ENCODE data around the gene CORO1A. TPM values are rescaled to one million over a fixed set of nuclear protein-coding genes. Genes with fewer than 3 reads are reported as not detected.
"Not testable (repeated sequence)": the region's sequence is repeated elsewhere in the genome, so short reads cannot be mapped to it uniquely, and the experiment has no call there.

The CORO1A gene
- total and polyA plus RNA-seq, 2 experiments from 2014 or later = 10.2 to 23.5 TPM

DNA sequence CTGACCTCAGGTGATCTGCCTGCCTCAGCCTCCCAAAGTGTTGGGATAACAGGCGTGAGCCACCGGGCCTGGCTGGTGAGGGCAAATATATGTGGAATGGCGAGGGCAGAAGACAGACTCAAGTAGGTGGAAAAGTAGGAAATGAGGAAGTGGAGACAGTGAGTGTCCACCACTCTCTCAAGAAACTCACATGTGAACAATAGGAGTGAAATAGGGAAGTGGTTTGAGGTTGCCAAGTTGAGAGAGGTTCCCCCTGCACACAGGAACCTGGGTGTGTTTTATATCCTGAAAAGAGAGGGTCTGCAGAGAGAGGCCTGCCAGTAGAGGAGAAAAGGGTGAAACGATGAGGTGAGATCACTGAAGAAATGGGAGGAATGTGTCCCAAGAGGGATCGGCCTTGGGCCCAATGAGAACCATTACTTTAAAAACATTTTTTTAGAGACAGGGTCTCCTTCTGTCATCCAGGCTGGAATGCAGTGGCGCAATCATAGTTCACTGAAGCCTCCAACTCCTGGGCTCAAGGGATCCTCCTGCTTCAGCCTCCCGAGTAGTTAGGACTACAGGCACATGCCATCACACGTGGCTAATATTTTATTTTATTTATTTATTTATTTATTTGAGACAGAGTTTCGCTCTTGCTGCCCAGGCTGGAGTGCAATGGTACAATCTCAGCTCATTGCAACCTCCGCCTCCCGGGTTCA, 17.1 kb upstream of the CORO1A start (continued):
- TF ChIP-seq, protein P1, sequence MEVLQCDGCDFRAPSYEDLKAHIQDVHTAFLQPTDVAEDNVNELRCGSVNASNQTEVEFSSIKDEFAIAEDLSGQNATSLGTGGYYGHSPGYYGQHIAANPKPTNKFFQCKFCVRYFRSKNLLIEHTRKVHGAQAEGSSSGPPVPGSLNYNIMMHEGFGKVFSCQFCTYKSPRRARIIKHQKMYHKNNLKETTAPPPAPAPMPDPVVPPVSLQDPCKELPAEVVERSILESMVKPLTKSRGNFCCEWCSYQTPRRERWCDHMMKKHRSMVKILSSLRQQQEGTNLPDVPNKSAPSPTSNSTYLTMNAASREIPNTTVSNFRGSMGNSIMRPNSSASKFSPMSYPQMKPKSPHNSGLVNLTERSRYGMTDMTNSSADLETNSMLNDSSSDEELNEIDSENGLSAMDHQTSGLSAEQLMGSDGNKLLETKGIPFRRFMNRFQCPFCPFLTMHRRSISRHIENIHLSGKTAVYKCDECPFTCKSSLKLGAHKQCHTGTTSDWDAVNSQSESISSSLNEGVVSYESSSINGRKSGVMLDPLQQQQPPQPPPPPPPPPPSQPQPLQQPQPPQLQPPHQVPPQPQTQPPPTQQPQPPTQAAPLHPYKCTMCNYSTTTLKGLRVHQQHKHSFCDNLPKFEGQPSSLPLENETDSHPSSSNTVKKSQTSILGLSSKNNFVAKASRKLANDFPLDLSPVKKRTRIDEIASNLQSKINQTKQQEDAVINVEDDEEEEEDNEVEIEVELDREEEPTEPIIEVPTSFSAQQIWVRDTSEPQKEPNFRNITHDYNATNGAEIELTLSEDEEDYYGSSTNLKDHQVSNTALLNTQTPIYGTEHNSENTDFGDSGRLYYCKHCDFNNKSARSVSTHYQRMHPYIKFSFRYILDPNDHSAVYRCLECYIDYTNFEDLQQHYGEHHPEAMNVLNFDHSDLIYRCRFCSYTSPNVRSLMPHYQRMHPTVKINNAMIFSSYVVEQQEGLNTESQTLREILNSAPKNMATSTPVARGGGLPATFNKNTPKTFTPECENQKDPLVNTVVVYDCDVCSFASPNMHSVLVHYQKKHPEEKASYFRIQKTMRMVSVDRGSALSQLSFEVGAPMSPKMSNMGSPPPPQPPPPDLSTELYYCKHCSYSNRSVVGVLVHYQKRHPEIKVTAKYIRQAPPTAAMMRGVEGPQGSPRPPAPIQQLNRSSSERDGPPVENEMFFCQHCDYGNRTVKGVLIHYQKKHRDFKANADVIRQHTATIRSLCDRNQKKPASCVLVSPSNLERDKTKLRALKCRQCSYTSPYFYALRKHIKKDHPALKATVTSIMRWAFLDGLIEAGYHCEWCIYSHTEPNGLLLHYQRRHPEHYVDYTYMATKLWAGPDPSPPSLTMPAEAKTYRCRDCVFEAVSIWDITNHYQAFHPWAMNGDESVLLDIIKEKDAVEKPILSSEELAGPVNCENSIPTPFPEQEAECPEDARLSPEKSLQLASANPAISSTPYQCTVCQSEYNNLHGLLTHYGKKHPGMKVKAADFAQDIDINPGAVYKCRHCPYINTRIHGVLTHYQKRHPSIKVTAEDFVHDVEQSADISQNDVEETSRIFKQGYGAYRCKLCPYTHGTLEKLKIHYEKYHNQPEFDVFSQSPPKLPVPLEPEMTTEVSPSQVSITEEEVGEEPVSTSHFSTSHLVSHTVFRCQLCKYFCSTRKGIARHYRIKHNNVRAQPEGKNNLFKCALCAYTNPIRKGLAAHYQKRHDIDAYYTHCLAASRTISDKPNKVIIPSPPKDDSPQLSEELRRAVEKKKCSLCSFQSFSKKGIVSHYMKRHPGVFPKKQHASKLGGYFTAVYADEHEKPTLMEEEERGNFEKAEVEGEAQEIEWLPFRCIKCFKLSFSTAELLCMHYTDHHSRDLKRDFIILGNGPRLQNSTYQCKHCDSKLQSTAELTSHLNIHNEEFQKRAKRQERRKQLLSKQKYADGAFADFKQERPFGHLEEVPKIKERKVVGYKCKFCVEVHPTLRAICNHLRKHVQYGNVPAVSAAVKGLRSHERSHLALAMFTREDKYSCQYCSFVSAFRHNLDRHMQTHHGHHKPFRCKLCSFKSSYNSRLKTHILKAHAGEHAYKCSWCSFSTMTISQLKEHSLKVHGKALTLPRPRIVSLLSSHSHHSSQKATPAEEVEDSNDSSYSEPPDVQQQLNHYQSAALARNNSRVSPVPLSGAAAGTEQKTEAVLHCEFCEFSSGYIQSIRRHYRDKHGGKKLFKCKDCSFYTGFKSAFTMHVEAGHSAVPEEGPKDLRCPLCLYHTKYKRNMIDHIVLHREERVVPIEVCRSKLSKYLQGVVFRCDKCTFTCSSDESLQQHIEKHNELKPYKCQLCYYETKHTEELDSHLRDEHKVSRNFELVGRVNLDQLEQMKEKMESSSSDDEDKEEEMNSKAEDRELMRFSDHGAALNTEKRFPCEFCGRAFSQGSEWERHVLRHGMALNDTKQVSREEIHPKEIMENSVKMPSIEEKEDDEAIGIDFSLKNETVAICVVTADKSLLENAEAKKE (CRISPR knock-in tag; IDR thresholded peaks at IDR 0.05) = no peak
- TF ChIP-seq ZNF331 (CRISPR knock-in tag; IDR thresholded peaks at IDR 0.05; ENCODE audit: low read depth) (no peak), JUNB (IDR thresholded peaks at IDR 0.05; ENCODE audit: unreplicated experiment) (no peak)

DNA sequence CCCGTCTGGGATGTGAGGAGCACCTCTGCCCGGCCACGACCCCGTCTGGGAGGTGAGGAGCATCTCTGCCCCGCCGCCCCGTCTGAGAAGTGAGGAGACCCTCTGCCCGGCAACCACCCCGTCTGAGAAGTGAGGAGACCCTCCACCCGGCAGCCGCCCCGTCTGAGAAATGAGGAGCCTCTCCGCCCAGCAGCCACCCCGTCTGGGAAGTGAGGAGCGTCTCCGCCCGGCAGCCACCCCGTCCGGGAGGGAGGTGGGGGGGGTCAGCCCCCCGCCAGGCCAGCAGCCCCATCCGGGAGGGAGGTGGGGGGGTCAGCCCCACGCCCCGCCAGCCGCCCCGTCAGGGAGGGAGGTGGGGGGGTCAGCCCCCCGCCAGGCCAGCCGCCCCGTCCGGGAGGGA, 14.7 kb upstream of the CORO1A start:
- H3K27me3 ChIP-seq (ENCODE audit: insufficient read depth); H3K4me3 Mint-ChIP-seq; H3K36me3 Mint-ChIP-seq (ENCODE audit: low read depth); H3K4me3 ChIP-seq; H4K20me1 ChIP-seq (replicated peaks; ENCODE audit: insufficient read depth); H3K27ac Mint-ChIP-seq; H3K79me2 ChIP-seq (replicated peaks; ENCODE audit: insufficient read depth); H3K9me2 ChIP-seq (ENCODE audit: insufficient read depth); DNase-seq (ENCODE audit: low spot score); H2AFZ ChIP-seq; H3K27ac ChIP-seq (ENCODE audit: low read depth); ATAC-seq; H3K4me1 Mint-ChIP-seq; H3K4me2 ChIP-seq; H3K36me3 ChIP-seq (ENCODE audit: insufficient read depth); H3F3A ChIP-seq (replicated peaks; ENCODE audit: low read depth); H3K4me1 ChIP-seq (ENCODE audit: insufficient read depth): not testable (repeated sequence)
- peaks cover 10% of the 10 kb centered on the region for H3K27me3 Mint-ChIP-seq (ENCODE audit: insufficient read depth, low read depth, poor library complexity)
- peaks cover 19% of the 10 kb centered on the region for H3K9me3 Mint-ChIP-seq

DNA sequence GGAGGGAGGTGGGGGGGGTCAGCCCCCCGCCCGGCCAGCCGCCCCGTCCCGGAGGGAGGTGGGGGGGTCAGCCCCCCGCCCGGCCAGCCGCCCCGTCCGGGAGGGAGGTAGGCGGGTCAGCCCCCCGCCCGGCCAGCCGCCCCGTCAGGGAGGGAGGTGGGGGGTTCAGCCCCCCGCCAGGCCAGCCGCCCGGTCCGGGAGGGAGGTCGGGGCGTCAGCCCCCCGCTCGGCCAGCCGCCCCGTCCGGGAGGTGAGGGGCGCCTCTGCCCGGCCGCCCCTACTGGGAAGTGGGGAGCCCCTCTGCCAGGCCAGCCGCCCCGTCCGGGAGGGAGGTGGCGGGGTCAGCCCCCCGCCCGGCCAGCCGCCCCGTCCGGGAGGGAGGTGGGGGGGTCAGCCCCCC, 14.0 kb upstream of the CORO1A start:
- H3K27ac Mint-ChIP-seq; H3K27ac ChIP-seq (ENCODE audit: low read depth); H3F3A ChIP-seq (replicated peaks; ENCODE audit: low read depth); DNase-seq (ENCODE audit: low spot score); H3K4me2 ChIP-seq; H3K36me3 Mint-ChIP-seq (ENCODE audit: low read depth); H3K27me3 ChIP-seq (ENCODE audit: insufficient read depth); H4K20me1 ChIP-seq (replicated peaks; ENCODE audit: insufficient read depth); H3K36me3 ChIP-seq (ENCODE audit: insufficient read depth); ATAC-seq; H3K4me1 ChIP-seq (ENCODE audit: insufficient read depth); H3K4me3 ChIP-seq; H3K9me2 ChIP-seq (ENCODE audit: insufficient read depth); H2AFZ ChIP-seq; H3K4me1 Mint-ChIP-seq; H3K79me2 ChIP-seq (replicated peaks; ENCODE audit: insufficient read depth); H3K4me3 Mint-ChIP-seq: not testable (repeated sequence)
- H3K27me3 Mint-ChIP-seq (ENCODE audit: insufficient read depth, low read depth, poor library complexity) = peaks cover 10% of the 10 kb centered on the region
- peaks cover 19% of the 10 kb centered on the region for H3K9me3 Mint-ChIP-seq

DNA sequence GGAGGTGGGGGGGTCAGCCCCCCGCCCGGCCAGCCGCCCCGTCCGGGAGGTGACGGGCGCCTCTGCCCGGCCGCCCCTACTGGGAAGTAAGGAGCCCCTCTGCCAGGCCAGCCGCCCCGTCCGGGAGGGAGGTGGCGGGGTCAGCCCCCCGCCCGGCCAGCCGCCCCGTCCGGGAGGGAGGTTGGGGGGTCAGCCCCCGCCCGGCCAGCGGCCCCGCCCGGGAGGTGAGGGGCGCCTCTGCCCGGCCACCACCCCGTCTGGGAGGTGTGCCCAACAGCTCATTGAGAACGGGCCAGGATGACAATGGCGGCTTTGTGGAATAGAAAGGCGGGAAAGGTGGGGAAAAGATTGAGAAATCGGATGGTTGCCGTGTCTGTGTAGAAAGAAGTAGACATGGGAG, 13.3 kb upstream of the CORO1A start:
- not testable (repeated sequence) for H3K4me1 Mint-ChIP-seq; H2AFZ ChIP-seq; ATAC-seq; H3K27ac ChIP-seq (ENCODE audit: low read depth); H3K27me3 ChIP-seq (ENCODE audit: insufficient read depth); DNase-seq (ENCODE audit: low spot score); H3K27ac Mint-ChIP-seq; H3K4me1 ChIP-seq (ENCODE audit: insufficient read depth); H3K9me2 ChIP-seq (ENCODE audit: insufficient read depth); H3K36me3 Mint-ChIP-seq (ENCODE audit: low read depth); H3K4me3 Mint-ChIP-seq; H3K79me2 ChIP-seq (replicated peaks; ENCODE audit: insufficient read depth); H3K4me2 ChIP-seq; H3K36me3 ChIP-seq (ENCODE audit: insufficient read depth); H4K20me1 ChIP-seq (replicated peaks; ENCODE audit: insufficient read depth); H3K4me3 ChIP-seq; H3F3A ChIP-seq (replicated peaks; ENCODE audit: low read depth)
- Mint-ChIP-seq H3K9me3 (peaks cover 19% of the 10 kb centered on the region), H3K27me3 (ENCODE audit: insufficient read depth, low read depth, poor library complexity) (peaks cover 10% of the 10 kb centered on the region)

All from GM23338 (cell line).